ENCODE data around the gene ACADSB.

The ACADSB gene

GRCh38 chr10:122986335-122986734, 22.5 kb upstream of the ACADSB start:
- Histone ChIP-seq H3K4me1 (ENCODE audit: control insufficient read depth, insufficient read depth, low read length) (peaks cover 2% of the 10 kb centered on the region; the same call in 1 of the 2 replicates), H3K9me3 (ENCODE audit: control insufficient read depth, insufficient read depth, low read length) (no peaks in the 10 kb centered on the region), H3K27me3 (ENCODE audit: control insufficient read depth, insufficient read depth, low read length) (no peaks in the 10 kb centered on the region), H3K9ac (ENCODE audit: low read depth, low read length) (no peak overlapping the region), H3K27ac (ENCODE audit: low read depth, low read length) (no peak overlapping the region), H3K36me3 (ENCODE audit: control insufficient read depth, insufficient read depth, low read length) (peaks cover 20% of the 10 kb centered on the region; the same call in 1 of the 2 replicates), H3K4me3 (ENCODE audit: low read depth, low read length) (no peak overlapping the region)

- H3K36me3 ChIP-seq (ENCODE audit: control insufficient read depth, insufficient read depth, low read length): peaks cover 37% of the 10 kb centered on the region
- no peaks in the 10 kb centered on the region for H3K27me3 ChIP-seq (ENCODE audit: control insufficient read depth, insufficient read depth, low read length)
- H3K27ac ChIP-seq (ENCODE audit: low read depth, low read length): no peak overlapping the region
- no peak overlapping the region for H3K9ac ChIP-seq (ENCODE audit: low read depth, low read length)
- no peak overlapping the region for H3K4me3 ChIP-seq (ENCODE audit: low read depth, low read length)
- no peaks in the 10 kb centered on the region for H3K9me3 ChIP-seq (ENCODE audit: control insufficient read depth, insufficient read depth, low read length)
- no peaks in the 10 kb centered on the region for H3K4me1 ChIP-seq (ENCODE audit: control insufficient read depth, insufficient read depth, low read length)
Measured at GRCh38 chr10:122988501-122988900, 20.3 kb upstream of the ACADSB start.

GRCh38 chr10:122990278-122990677, 18.5 kb upstream of the ACADSB start:
- H3K36me3 ChIP-seq (ENCODE audit: control insufficient read depth, insufficient read depth, low read length): peaks cover 51% of the 10 kb centered on the region
- H3K9me3 ChIP-seq (ENCODE audit: control insufficient read depth, insufficient read depth, low read length): no peaks in the 10 kb centered on the region
- no peaks in the 10 kb centered on the region for H3K4me1 ChIP-seq (ENCODE audit: control insufficient read depth, insufficient read depth, low read length)
- H3K9ac ChIP-seq (ENCODE audit: low read depth, low read length): no peak overlapping the region
- H3K4me3 ChIP-seq (ENCODE audit: low read depth, low read length): no peak overlapping the region
- H3K27ac ChIP-seq (ENCODE audit: low read depth, low read length): no peak overlapping the region
- H3K27me3 ChIP-seq (ENCODE audit: control insufficient read depth, insufficient read depth, low read length): no peaks in the 10 kb centered on the region

GRCh38 chr10:122992031-122992585, 16.7 kb upstream of the ACADSB start:
- H3K36me3 ChIP-seq (ENCODE audit: control insufficient read depth, insufficient read depth, low read length): peaks cover 54% of the 10 kb centered on the region
- no peak overlapping the region for H3K9ac ChIP-seq (ENCODE audit: low read depth, low read length)

GRCh38 chr10:122993797-122994336, 14.9 kb upstream of the ACADSB start:
- H3K9me3 ChIP-seq (ENCODE audit: control insufficient read depth, insufficient read depth, low read length): no peaks in the 10 kb centered on the region
- H3K27ac ChIP-seq (ENCODE audit: low read depth, low read length): no peak overlapping the region
- peaks cover 68% of the 10 kb centered on the region for H3K36me3 ChIP-seq (ENCODE audit: control insufficient read depth, insufficient read depth, low read length)
- H3K9ac ChIP-seq (ENCODE audit: low read depth, low read length): no peak overlapping the region
- no peaks in the 10 kb centered on the region for H3K4me1 ChIP-seq (ENCODE audit: control insufficient read depth, insufficient read depth, low read length)
- H3K27me3 ChIP-seq (ENCODE audit: control insufficient read depth, insufficient read depth, low read length): no peaks in the 10 kb centered on the region
- H3K4me3 ChIP-seq (ENCODE audit: low read depth, low read length): no peak overlapping the region

More at GRCh38 chr10:122992031-122992585, 16.7 kb upstream of the ACADSB start:
- Histone ChIP-seq H3K4me3 (ENCODE audit: low read depth, low read length) (no peak overlapping the region), H3K9me3 (ENCODE audit: control insufficient read depth, insufficient read depth, low read length) (no peaks in the 10 kb centered on the region), H3K4me1 (ENCODE audit: control insufficient read depth, insufficient read depth, low read length) (no peaks in the 10 kb centered on the region), H3K27ac (ENCODE audit: low read depth, low read length) (no peak overlapping the region), H3K27me3 (ENCODE audit: control insufficient read depth, insufficient read depth, low read length) (no peaks in the 10 kb centered on the region)

- H3K36me3 ChIP-seq (ENCODE audit: control insufficient read depth, insufficient read depth, low read length): peaks cover 62% of the 10 kb centered on the region
- no peaks in the 10 kb centered on the region for H3K9me3 ChIP-seq (ENCODE audit: control insufficient read depth, insufficient read depth, low read length)
- H3K27ac ChIP-seq (ENCODE audit: low read depth, low read length): no peak overlapping the region
- peaks cover 3% of the 10 kb centered on the region; the same call in 1 of the 2 replicates for H3K4me1 ChIP-seq (ENCODE audit: control insufficient read depth, insufficient read depth, low read length)
- H3K27me3 ChIP-seq (ENCODE audit: control insufficient read depth, insufficient read depth, low read length): no peaks in the 10 kb centered on the region
- H3K4me3 ChIP-seq (ENCODE audit: low read depth, low read length): no peak overlapping the region
- H3K9ac ChIP-seq (ENCODE audit: low read depth, low read length): no peak overlapping the region
Measured at GRCh38 chr10:122995936-122996335, 12.9 kb upstream of the ACADSB start.

- peaks cover 47% of the 10 kb centered on the region for H3K36me3 ChIP-seq (ENCODE audit: control insufficient read depth, insufficient read depth, low read length)
- no peak overlapping the region for H3K27ac ChIP-seq (ENCODE audit: low read depth, low read length)
- no peak overlapping the region for H3K4me3 ChIP-seq (ENCODE audit: low read depth, low read length)
- no peak overlapping the region for H3K9ac ChIP-seq (ENCODE audit: low read depth, low read length)
- no peaks in the 10 kb centered on the region for H3K27me3 ChIP-seq (ENCODE audit: control insufficient read depth, insufficient read depth, low read length)
- peaks cover 3% of the 10 kb centered on the region; the same call in 1 of the 2 replicates for H3K4me1 ChIP-seq (ENCODE audit: control insufficient read depth, insufficient read depth, low read length)
- H3K9me3 ChIP-seq (ENCODE audit: control insufficient read depth, insufficient read depth, low read length): no peaks in the 10 kb centered on the region
Measured at GRCh38 chr10:122997864-122998263, 10.9 kb upstream of the ACADSB start.

- Histone ChIP-seq H3K27ac (ENCODE audit: low read depth, low read length) (no peak overlapping the region), H3K4me3 (ENCODE audit: low read depth, low read length) (no peak overlapping the region), H3K9ac (ENCODE audit: low read depth, low read length) (no peak overlapping the region), H3K36me3 (ENCODE audit: control insufficient read depth, insufficient read depth, low read length) (peaks cover 41% of the 10 kb centered on the region), H3K4me1 (ENCODE audit: control insufficient read depth, insufficient read depth, low read length) (peaks cover 3% of the 10 kb centered on the region; the same call in 1 of the 2 replicates), H3K27me3 (ENCODE audit: control insufficient read depth, insufficient read depth, low read length) (no peaks in the 10 kb centered on the region), H3K9me3 (ENCODE audit: control insufficient read depth, insufficient read depth, low read length) (no peaks in the 10 kb centered on the region)
Measured at GRCh38 chr10:122998360-122998917, 10.4 kb upstream of the ACADSB start.

GRCh38 chr10:122998934-122999333, 9.9 kb upstream of the ACADSB start:
- Histone ChIP-seq H3K4me3 (ENCODE audit: low read depth, low read length) (no peak overlapping the region), H3K27ac (ENCODE audit: low read depth, low read length) (no peak overlapping the region)

GRCh38 chr10:122999347-122999746, 9.5 kb upstream of the ACADSB start:
- H3K9ac ChIP-seq (ENCODE audit: low read depth, low read length): no peak overlapping the region
- H3K27me3 ChIP-seq (ENCODE audit: control insufficient read depth, insufficient read depth, low read length): no peaks in the 10 kb centered on the region
- H3K27ac ChIP-seq (ENCODE audit: low read depth, low read length): no peak overlapping the region
- H3K4me1 ChIP-seq (ENCODE audit: control insufficient read depth, insufficient read depth, low read length): peaks cover 3% of the 10 kb centered on the region; the same call in 1 of the 2 replicates
- peaks cover 34% of the 10 kb centered on the region for H3K36me3 ChIP-seq (ENCODE audit: control insufficient read depth, insufficient read depth, low read length)
- no peak overlapping the region for H3K4me3 ChIP-seq (ENCODE audit: low read depth, low read length)
- H3K9me3 ChIP-seq (ENCODE audit: control insufficient read depth, insufficient read depth, low read length): no peaks in the 10 kb centered on the region

More at GRCh38 chr10:122998934-122999333, 9.9 kb upstream of the ACADSB start:
- H3K36me3 ChIP-seq (ENCODE audit: control insufficient read depth, insufficient read depth, low read length): peaks cover 36% of the 10 kb centered on the region
- H3K9ac ChIP-seq (ENCODE audit: low read depth, low read length): no peak overlapping the region
- H3K4me1 ChIP-seq (ENCODE audit: control insufficient read depth, insufficient read depth, low read length): peaks cover 3% of the 10 kb centered on the region; the same call in 1 of the 2 replicates
- no peaks in the 10 kb centered on the region for H3K9me3 ChIP-seq (ENCODE audit: control insufficient read depth, insufficient read depth, low read length)
- H3K27me3 ChIP-seq (ENCODE audit: control insufficient read depth, insufficient read depth, low read length): no peaks in the 10 kb centered on the region

GRCh38 chr10:123000155-123000554, 8.7 kb upstream of the ACADSB start:
- Histone ChIP-seq H3K4me3 (ENCODE audit: low read depth, low read length) (no peak overlapping the region), H3K27ac (ENCODE audit: low read depth, low read length) (no peak overlapping the region), H3K27me3 (ENCODE audit: control insufficient read depth, insufficient read depth, low read length) (no peaks in the 10 kb centered on the region), H3K9ac (ENCODE audit: low read depth, low read length) (no peak overlapping the region; the same call in 1 of the 2 replicates), H3K36me3 (ENCODE audit: control insufficient read depth, insufficient read depth, low read length) (peaks cover 27% of the 10 kb centered on the region), H3K9me3 (ENCODE audit: control insufficient read depth, insufficient read depth, low read length) (no peaks in the 10 kb centered on the region), H3K4me1 (ENCODE audit: control insufficient read depth, insufficient read depth, low read length) (peaks cover 3% of the 10 kb centered on the region; the same call in 1 of the 2 replicates)

All from HUES48 (cell line).